ENCODE data around the gene RABEP1. TPM values are rescaled to one million over a fixed set of nuclear protein-coding genes. Genes with fewer than 3 reads are reported as not detected.

Gene RABEP1
- total and polyA plus RNA-seq, 2 donors = 25.9 to 50.3 TPM

DNA sequence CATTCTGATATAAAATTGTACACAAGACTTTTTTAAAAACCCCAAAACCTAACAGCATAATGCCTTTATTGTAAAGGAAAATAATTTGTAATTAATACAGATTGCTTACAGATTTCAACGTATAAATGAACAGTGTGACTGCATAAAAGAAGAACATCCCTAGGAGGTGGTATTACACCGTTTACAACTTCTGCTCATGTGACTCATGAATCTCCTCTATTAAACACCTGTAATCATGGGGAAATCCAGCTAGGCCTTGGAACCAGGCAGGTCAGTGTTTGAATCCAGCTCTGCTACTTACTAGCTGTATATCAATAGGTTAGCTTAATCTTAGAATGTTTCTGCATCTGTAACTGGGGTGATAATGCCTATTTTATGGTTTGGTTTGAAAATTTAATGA lies 15.2 kb downstream of the RABEP1 start:
- DNase-seq (ENCODE audit: extremely low spot score) = no peak
- WGBS = 65% methylated on average over 2 of the region's 2 CpGs
- no peaks in the 10 kb centered on the region for H3K36me3 ChIP-seq (ENCODE audit: insufficient read depth)

DNA sequence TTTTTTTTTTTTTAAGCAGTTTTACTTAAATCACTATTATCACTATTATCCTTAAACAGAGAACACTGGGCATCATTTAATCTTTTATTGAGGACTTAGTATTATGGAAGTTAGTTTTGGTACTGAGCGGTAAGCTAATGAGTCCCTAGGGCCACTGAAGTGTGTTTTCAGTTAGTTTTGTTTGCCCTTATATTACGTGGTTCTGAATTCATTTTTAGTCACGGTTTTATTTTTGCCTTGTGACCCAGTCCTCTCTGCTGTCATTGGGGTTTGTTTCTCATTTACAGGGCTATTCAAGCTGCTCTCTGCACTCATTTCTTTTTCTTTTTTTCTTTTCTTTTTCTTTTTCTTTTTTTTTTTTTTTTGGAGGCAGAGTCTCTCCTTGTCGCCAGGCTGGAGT lies 17.3 kb downstream of the RABEP1 start:
- no peak overlapping the region for H3K27ac ChIP-seq (ENCODE audit: low read depth)
- H3K4me3 ChIP-seq (ENCODE audit: low read depth, low read length) = no peak overlapping the region
- 79% methylated on average over 4 of the region's 4 CpGs for WGBS
- no peaks in the 10 kb centered on the region for H3K4me1 ChIP-seq (ENCODE audit: insufficient read depth)
- DNase-seq (ENCODE audit: extremely low spot score) = no peak
- H3K36me3 ChIP-seq (ENCODE audit: insufficient read depth) = no peaks in the 10 kb centered on the region

More for the DNA sequence above, 15.2 kb downstream of the RABEP1 start:
- Histone ChIP-seq H3K27ac (ENCODE audit: low read depth) (no peak overlapping the region), H3K4me1 (ENCODE audit: insufficient read depth) (no peaks in the 10 kb centered on the region), H3K4me3 (ENCODE audit: low read depth, low read length) (no peak overlapping the region)

DNA sequence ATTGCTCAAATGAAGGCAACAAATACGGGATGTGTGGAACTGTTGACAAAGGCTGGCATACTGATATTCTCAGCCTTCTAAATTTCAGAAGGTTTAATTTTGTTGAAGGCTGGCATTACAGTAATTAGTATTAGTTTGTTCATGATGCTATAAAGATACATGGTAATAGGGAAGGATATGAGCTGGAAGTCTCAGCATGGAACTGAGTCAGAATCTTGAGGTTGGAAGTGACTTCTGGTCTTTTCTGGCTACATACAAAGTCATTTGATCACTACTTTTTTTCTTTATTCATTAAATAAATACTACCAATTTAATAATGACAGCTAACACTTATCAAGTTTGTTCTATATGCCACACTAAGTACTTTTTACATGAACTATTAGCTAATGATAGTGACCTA lies 22.6 kb downstream of the RABEP1 start:
- H3K4me1 ChIP-seq (ENCODE audit: insufficient read depth) = no peaks in the 10 kb centered on the region
- no peaks in the 10 kb centered on the region for H3K36me3 ChIP-seq (ENCODE audit: insufficient read depth)
- 95% methylated on average over 1 of the region's 1 CpG for WGBS
- H3K27ac ChIP-seq (ENCODE audit: low read depth) = no peak overlapping the region
- no peak overlapping the region for H3K4me3 ChIP-seq (ENCODE audit: low read depth, low read length)
- no peak for DNase-seq (ENCODE audit: extremely low spot score)

DNA sequence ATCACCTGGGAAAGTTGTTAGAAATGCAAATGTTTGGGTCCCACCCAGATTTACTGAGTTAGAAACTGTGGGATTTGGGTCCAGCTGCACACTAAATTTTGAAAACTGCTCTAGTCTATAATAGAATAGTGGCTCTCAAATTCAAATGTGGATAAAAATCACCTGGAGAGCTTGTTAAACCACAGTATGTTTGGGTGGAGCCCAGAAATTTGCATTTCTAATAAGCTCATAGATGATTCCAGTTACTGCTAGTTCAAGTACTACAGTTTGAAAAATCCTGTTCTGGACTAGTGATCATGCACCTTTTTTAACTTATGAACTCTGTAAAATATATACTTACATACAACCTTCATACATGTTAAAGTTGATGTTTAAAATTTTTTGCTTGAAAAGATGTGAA lies 27.8 kb downstream of the RABEP1 start:
- H3K27ac ChIP-seq (ENCODE audit: low read depth) = no peak overlapping the region
- no peak for DNase-seq (ENCODE audit: extremely low spot score)
- no peaks in the 10 kb centered on the region for H3K4me1 ChIP-seq (ENCODE audit: insufficient read depth)
- no peak overlapping the region for H3K4me3 ChIP-seq (ENCODE audit: low read depth, low read length)
- no peaks in the 10 kb centered on the region for H3K36me3 ChIP-seq (ENCODE audit: insufficient read depth)

DNA sequence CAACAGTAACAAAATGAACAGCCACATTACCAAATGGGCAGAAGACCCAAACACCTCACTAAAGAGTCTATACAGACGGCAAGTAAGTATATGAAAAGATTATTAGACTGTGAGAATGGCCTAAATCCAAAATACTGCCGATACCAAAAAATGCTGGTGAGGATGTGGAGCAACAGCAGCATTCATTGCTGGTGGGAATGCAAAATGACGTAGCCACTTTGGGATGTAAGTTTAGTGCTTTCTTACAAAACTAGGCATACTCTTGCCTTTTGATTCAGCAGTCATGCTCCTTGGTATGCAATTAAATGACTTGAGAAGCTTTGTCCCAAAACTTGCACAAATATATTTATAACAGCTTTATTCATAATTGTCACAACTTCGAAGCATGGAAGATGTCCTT lies 43.8 kb downstream of the RABEP1 start:
- Histone ChIP-seq H3K4me3 (ENCODE audit: low read depth, low read length) (no peak overlapping the region), H3K4me1 (ENCODE audit: insufficient read depth) (no peaks in the 10 kb centered on the region), H3K36me3 (ENCODE audit: insufficient read depth) (no peaks in the 10 kb centered on the region), H3K27ac (ENCODE audit: low read depth) (no peak overlapping the region)
- 94% methylated on average over 4 of the region's 4 CpGs for WGBS
- DNase-seq (ENCODE audit: extremely low spot score) = no peak

DNA sequence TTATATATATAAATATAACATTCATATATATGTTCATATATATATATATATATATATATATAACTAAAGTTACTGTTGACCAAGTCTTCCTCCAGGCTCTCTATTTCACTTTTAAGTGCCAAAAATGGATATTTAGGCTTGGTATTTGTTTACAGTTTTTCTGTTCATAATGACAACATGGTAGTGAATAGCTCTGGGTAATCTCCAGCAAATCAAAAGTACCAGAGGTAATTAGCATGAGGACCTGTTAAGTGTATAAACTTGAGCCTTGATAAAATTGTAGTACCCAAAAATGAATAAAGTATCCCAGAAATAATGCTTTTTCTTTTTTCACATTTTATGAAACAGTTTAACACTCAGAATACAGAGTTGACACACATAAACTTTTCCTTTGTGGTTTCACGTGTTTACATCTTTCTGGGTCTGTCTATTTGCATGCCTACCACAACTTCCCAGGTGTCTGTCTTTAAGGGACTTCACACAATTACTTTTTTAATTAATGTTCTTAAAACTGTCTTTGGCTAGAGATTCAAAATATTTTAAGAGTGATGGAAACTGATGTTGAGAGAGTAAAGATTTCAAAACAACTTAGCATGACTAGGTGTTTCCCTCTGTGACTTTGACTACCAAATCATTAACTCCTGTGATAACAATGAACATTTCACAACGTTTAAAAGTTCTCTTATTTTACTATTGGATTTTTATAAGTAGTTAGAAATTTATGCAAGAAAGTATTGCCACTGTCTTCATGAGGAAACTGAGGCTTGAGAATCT lies 47.9 kb downstream of the RABEP1 start:
- Histone ChIP-seq H3K4me1 (ENCODE audit: insufficient read depth) (no peaks in the 10 kb centered on the region), H3K4me3 (ENCODE audit: low read depth, low read length) (no peak overlapping the region), H3K36me3 (ENCODE audit: insufficient read depth) (no peaks in the 10 kb centered on the region), H3K27ac (ENCODE audit: low read depth) (no peak overlapping the region)
- DNase-seq (ENCODE audit: extremely low spot score) = no peak
- WGBS = 63% methylated on average over 2 of the region's 2 CpGs

DNA sequence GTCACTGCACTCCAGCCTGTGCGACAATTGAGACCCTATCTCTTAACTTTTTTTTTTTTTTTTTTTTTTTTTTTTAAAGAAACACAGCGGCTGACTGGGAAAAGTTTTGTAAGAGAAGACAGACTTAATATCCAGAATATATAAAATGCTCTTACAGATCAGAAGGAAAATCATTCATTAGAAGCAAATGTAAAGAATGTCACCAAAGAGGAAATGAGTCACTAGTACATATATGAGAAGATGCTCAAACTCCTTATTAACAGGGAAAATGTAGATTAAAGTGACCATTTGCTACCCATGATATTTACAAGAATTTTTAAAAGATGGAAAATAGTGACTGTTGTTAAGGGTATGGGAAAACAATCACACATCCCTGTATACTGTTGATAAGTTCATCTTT lies 48.9 kb downstream of the RABEP1 start:
- no peak for DNase-seq (ENCODE audit: extremely low spot score)
- Histone ChIP-seq H3K4me3 (ENCODE audit: low read depth, low read length) (no peak overlapping the region), H3K36me3 (ENCODE audit: insufficient read depth) (peaks cover 1% of the 10 kb centered on the region), H3K27ac (ENCODE audit: low read depth) (no peak overlapping the region), H3K4me1 (ENCODE audit: insufficient read depth) (no peaks in the 10 kb centered on the region)
- WGBS = 93% methylated on average over 2 of the region's 2 CpGs

DNA sequence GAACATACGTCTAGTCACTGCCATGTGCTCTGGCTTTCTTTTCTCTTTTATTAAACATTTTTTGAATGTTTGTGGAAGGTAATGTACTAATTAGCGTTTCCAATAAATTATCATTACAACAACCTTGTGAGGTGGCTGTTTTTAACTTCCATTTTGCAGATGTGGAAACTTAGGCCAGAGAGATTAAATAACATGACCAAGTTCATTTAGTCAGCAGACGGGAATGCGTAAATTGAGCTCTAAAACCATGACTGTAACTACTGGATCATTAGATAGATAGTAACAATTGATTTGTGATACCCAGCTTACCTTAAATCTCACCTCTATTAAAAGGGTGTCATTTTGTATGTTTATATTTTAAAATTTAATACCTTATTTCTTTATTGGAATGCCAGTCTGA lies 49.4 kb downstream of the RABEP1 start:
- Histone ChIP-seq H3K4me1 (ENCODE audit: insufficient read depth) (no peaks in the 10 kb centered on the region), H3K4me3 (ENCODE audit: low read depth, low read length) (no peak overlapping the region), H3K36me3 (ENCODE audit: insufficient read depth) (peaks cover 1% of the 10 kb centered on the region), H3K27ac (ENCODE audit: low read depth) (no peak overlapping the region)
- 95% methylated on average over 4 of the region's 4 CpGs for WGBS
- no peak for DNase-seq (ENCODE audit: extremely low spot score)

DNA sequence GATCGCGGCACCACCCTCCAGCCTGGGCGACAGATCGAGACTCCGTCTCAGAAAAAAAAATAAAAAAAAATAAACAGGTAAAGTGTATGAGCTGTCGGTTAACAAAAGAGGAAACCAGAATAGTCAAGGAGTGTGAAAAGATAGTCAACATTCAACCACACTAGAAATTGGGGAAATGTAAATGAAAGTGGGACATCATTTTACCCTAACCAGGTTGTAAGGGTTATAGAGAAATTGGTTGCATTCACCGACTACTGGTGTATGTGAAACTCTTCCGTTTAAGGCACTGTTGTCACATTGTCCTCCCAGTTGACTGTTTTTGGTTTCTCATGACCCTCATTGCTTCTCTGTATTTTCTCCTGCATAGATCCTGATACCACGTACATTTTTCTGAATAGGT lies 62.8 kb downstream of the RABEP1 start:
- 96% methylated on average over 9 of the region's 9 CpGs for WGBS
- H3K36me3 ChIP-seq (ENCODE audit: insufficient read depth) = peaks cover 2% of the 10 kb centered on the region
- H3K4me1 ChIP-seq (ENCODE audit: insufficient read depth) = no peaks in the 10 kb centered on the region
- no peak overlapping the region for H3K27ac ChIP-seq (ENCODE audit: low read depth)
- DNase-seq (ENCODE audit: extremely low spot score) = no peak
- H3K4me3 ChIP-seq (ENCODE audit: low read depth, low read length) = no peak overlapping the region

GRCh38 chr17:5352681-5353289 lies 70.7 kb downstream of the RABEP1 start:
- Histone ChIP-seq H3K36me3 (ENCODE audit: insufficient read depth) (peaks cover 7% of the 10 kb centered on the region), H3K4me1 (ENCODE audit: insufficient read depth) (no peaks in the 10 kb centered on the region), H3K4me3 (ENCODE audit: low read depth, low read length) (no peak overlapping the region), H3K27ac (ENCODE audit: low read depth) (no peak overlapping the region)
- DNase-seq (ENCODE audit: extremely low spot score) = no peak
- 92% methylated on average over 4 of the region's 4 CpGs for WGBS

- H3K4me3 ChIP-seq (ENCODE audit: low read depth, low read length) = no peak overlapping the region
- no peaks in the 10 kb centered on the region for H3K4me1 ChIP-seq (ENCODE audit: insufficient read depth)
- DNase-seq (ENCODE audit: extremely low spot score) = no peak
- no peak overlapping the region for H3K27ac ChIP-seq (ENCODE audit: low read depth)
- WGBS = 87% methylated on average over 2 of the region's 2 CpGs
- H3K36me3 ChIP-seq (ENCODE audit: insufficient read depth) = peaks cover 7% of the 10 kb centered on the region
Observed at GRCh38 chr17:5354310-5354709, 72.2 kb downstream of the RABEP1 start.

DNA sequence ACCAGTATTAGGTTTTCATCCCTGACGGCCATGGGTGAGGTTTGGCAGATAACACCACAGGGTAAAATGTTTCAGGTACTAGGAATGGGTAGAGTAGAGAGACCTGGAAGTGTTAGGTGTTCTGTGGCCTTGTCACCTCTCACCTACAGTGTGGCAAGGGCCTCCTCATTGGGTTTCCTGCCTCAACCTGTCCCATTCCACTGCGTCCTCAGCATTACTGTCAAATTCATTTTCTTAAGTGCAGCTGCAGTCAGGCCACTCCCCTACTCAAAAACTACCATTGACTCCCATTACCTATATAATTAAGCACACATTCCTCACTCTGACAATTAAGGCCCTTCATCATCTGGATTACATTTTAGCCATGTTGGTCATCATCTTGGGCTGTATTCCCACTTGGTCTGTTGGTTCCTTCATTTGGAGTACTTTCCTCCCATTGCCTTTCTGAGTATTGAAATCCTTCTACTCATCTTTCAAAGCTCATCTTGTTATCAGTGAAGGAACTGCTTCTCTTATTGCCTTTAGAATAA lies 72.9 kb downstream of the RABEP1 start:
- peak overlapping the region; percentile 48 for H3K27ac ChIP-seq (ENCODE audit: low read depth)
- no peak overlapping the region for H3K4me3 ChIP-seq (ENCODE audit: low read depth, low read length)
- WGBS = 69% methylated on average over 2 of the region's 2 CpGs
- H3K4me1 ChIP-seq (ENCODE audit: insufficient read depth) = no peaks in the 10 kb centered on the region
- no peak for DNase-seq (ENCODE audit: extremely low spot score)
- peaks cover 7% of the 10 kb centered on the region for H3K36me3 ChIP-seq (ENCODE audit: insufficient read depth)

DNA sequence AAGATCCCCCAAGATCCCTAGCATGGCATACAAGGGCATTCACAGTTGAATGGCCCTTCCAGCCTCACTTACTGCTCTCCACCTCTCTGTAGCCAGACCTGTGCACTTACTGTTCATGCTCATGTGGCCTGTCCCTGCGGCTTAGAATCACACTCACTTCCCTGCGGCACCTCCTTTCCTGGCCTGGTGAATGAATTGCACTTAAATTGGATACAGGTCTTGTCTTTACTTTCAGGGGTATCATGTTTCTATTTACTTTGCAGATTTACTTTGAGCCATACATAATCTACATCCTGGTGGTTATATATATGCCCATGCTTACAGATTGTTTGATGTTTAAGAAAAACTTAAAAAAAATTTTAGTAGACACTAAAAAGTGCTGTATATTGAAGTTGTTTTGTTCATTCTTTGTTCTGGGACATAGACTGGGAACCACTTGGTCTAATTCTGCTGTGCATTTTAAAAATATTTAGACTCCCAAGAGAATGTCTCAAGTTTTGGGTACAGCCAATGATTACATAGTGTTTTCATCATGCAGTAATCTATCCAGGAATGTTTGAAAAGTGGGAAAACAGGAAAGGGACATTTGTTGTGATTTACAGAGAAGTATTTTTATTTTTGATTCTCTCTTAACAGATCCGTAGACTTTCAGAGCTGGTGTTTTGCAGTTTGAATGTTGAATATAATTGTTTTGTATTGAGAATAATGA lies 73.5 kb downstream of the RABEP1 start:
- H3K27ac ChIP-seq (ENCODE audit: low read depth) = no peak overlapping the region
- WGBS = 51% methylated on average over 3 of the region's 3 CpGs
- H3K36me3 ChIP-seq (ENCODE audit: insufficient read depth) = peaks cover 6% of the 10 kb centered on the region
- no peak for DNase-seq (ENCODE audit: extremely low spot score)
- H3K4me1 ChIP-seq (ENCODE audit: insufficient read depth) = no peaks in the 10 kb centered on the region
- H3K4me3 ChIP-seq (ENCODE audit: low read depth, low read length) = no peak overlapping the region

DNA sequence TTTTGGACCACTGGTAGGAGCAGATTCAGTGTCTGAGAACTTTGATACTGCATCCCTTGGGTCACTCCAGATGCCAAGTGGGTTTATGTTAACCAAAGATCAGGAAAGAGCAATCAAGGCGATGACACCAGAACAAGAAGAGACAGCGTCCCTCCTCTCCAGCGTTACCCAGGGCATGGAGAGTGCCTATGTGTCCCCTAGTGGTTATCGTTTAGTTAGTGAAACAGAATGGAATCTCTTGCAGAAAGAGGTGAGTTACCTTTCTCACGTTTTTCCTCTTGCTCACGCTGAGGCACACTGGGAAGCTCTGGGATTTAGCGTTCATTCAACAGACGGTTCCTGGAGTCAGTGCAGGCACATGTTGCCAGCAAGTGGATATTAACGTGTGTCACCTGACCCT lies 79.3 kb downstream of the RABEP1 start:
- 78% methylated on average over 9 of the region's 9 CpGs for WGBS
- Histone ChIP-seq H3K36me3 (ENCODE audit: insufficient read depth) (peaks cover 6% of the 10 kb centered on the region), H3K4me1 (ENCODE audit: insufficient read depth) (no peaks in the 10 kb centered on the region), H3K27ac (ENCODE audit: low read depth) (no peak overlapping the region), H3K4me3 (ENCODE audit: low read depth, low read length) (no peak overlapping the region)
- no peak for DNase-seq (ENCODE audit: extremely low spot score)
